ENCODE measurements around the gene MCTS1. TPM values are rescaled to one million over a fixed set of nuclear protein-coding genes. Genes with fewer than 3 reads are reported as not detected.

MCTS1 gene
- total RNA-seq, 1 donor from 2014 or later: 32.6 TPM

DNA sequence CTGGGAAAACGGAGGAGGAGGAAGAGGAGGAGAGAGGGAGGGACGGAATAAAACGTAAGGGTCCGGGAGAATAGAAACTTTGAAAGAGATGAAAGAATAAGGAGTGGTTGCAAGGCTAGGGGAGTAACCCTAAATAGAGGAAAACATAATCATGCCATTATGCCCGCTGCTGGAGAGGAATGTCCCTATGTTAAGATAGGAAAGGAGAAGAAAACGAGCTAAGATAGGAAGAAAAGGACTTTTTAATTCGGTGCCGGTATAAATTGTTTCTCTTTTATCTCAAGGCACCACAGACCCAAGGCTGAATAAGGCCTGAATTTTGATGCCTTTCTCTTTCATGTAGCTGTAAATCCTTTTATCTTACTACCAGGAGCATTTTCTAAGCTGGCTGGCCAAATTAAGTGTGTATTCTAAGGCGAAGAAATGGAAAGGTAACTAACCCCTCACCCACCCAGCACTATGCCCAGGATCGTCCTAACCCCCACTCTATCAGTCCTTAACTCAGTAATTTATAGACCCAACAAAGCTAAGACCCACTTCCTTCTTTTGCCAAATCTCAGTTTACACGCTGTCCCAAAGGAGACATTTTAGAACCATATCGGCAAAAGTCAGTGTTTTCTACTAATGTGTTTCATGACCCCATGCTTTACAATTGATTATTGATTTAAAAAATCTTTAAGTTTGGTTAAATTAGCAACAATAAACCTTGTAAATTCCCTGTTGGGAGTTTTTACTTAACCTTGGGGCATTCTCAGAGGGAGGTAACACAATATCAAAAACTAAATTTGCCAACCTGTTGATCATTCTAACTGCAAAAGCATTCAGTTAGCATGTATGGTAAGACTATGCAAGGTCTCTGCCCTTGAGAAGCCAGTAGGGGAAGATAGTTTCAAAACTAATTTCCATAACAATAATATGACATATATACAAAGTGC, 42.0 kb upstream of the MCTS1 start:
- Mint-ChIP-seq H3K4me3 (ENCODE audit: unreplicated experiment) (peak overlapping the region; percentile 96), H3K4me1 (ENCODE audit: unreplicated experiment) (peaks cover 16% of the 10 kb centered on the region), H3K27ac (ENCODE audit: unreplicated experiment) (peak overlapping the region; percentile 98), H3K27me3 (ENCODE audit: unreplicated experiment) (no peaks in the 10 kb centered on the region), H3K36me3 (ENCODE audit: unreplicated experiment) (peaks cover 3% of the 10 kb centered on the region), H3K9me3 (ENCODE audit: unreplicated experiment) (no peaks in the 10 kb centered on the region)
- DNase-seq (ENCODE audit: extremely low spot score, unreplicated experiment): no peak
- TF ChIP-seq, protein P1, sequence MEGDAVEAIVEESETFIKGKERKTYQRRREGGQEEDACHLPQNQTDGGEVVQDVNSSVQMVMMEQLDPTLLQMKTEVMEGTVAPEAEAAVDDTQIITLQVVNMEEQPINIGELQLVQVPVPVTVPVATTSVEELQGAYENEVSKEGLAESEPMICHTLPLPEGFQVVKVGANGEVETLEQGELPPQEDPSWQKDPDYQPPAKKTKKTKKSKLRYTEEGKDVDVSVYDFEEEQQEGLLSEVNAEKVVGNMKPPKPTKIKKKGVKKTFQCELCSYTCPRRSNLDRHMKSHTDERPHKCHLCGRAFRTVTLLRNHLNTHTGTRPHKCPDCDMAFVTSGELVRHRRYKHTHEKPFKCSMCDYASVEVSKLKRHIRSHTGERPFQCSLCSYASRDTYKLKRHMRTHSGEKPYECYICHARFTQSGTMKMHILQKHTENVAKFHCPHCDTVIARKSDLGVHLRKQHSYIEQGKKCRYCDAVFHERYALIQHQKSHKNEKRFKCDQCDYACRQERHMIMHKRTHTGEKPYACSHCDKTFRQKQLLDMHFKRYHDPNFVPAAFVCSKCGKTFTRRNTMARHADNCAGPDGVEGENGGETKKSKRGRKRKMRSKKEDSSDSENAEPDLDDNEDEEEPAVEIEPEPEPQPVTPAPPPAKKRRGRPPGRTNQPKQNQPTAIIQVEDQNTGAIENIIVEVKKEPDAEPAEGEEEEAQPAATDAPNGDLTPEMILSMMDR (IDR thresholded peaks at IDR 0.05): no peak

GRCh38 chrX:120562569-120562926, 41.4 kb upstream of the MCTS1 start:
- Mint-ChIP-seq H3K9me3 (ENCODE audit: unreplicated experiment) (no peaks in the 10 kb centered on the region), H3K4me1 (ENCODE audit: unreplicated experiment) (peaks cover 12% of the 10 kb centered on the region), H3K36me3 (ENCODE audit: unreplicated experiment) (no peaks in the 10 kb centered on the region), H3K27me3 (ENCODE audit: unreplicated experiment) (no peaks in the 10 kb centered on the region), H3K4me3 (ENCODE audit: unreplicated experiment) (no peak overlapping the region), H3K27ac (ENCODE audit: unreplicated experiment) (peak overlapping the region; percentile 2)
- TF ChIP-seq, protein P1 (IDR thresholded peaks at IDR 0.05): no peak
- no peak for DNase-seq (ENCODE audit: extremely low spot score, unreplicated experiment)

- Mint-ChIP-seq H3K36me3 (ENCODE audit: unreplicated experiment) (no peaks in the 10 kb centered on the region), H3K9me3 (ENCODE audit: unreplicated experiment) (peaks cover 8% of the 10 kb centered on the region), H3K4me3 (ENCODE audit: unreplicated experiment) (no peak overlapping the region), H3K4me1 (ENCODE audit: unreplicated experiment) (peaks cover 9% of the 10 kb centered on the region), H3K27me3 (ENCODE audit: unreplicated experiment) (no peaks in the 10 kb centered on the region), H3K27ac (ENCODE audit: unreplicated experiment) (no peak overlapping the region)
- no peak for DNase-seq (ENCODE audit: extremely low spot score, unreplicated experiment)
- TF ChIP-seq, protein P1 (IDR thresholded peaks at IDR 0.05): no peak
Measured at GRCh38 chrX:120564925-120565324, 39.0 kb upstream of the MCTS1 start.

DNA sequence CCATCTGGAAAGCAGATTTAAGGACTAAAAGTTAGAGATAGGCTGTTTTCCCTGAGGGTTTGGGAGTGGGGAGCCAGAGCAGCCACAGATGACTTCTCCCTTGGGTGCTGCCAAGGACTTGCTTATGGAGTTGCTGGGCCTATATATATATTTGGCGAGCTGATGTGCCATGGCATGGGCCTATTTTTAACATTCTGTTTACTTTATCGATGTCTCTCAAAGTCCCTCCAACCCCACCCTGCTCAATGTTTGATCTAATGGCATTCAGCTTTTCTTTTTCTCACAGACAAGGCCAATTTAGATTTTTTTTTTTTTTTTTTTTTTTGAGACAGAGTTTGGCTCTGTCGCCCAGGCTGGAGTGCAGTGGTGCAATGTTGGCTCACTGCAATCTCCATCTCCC, 37.1 kb upstream of the MCTS1 start:
- Mint-ChIP-seq H3K27ac (ENCODE audit: unreplicated experiment) (no peak overlapping the region), H3K36me3 (ENCODE audit: unreplicated experiment) (no peaks in the 10 kb centered on the region), H3K9me3 (ENCODE audit: unreplicated experiment) (peaks cover 10% of the 10 kb centered on the region), H3K27me3 (ENCODE audit: unreplicated experiment) (no peaks in the 10 kb centered on the region), H3K4me1 (ENCODE audit: unreplicated experiment) (peaks cover 8% of the 10 kb centered on the region), H3K4me3 (ENCODE audit: unreplicated experiment) (no peak overlapping the region)
- no peak for DNase-seq (ENCODE audit: extremely low spot score, unreplicated experiment)
- TF ChIP-seq, protein P1 (IDR thresholded peaks at IDR 0.05): no peak

DNA sequence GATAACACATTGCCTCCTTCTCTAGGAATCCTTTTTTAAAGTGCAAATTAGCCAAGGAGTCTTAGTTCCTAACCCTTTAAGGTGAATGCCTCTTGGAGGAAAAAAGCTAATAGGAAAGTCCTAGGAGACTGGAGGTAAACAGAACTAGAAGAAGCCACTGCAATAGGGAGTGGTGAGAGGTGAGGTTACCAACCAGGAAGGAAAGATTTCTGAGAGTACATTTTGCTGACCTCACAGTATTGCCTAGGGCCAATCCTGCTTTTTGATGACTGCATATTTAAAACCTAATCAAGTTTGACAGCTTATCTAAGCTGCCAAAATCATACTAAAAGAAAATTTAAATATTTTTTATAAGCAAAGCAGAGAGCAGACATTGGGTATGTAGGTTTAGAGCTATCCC, 35.9 kb upstream of the MCTS1 start:
- TF ChIP-seq, protein P1 (IDR thresholded peaks at IDR 0.05): no peak
- Mint-ChIP-seq H3K9me3 (ENCODE audit: unreplicated experiment) (peaks cover 12% of the 10 kb centered on the region), H3K4me3 (ENCODE audit: unreplicated experiment) (no peak overlapping the region), H3K27ac (ENCODE audit: unreplicated experiment) (no peak overlapping the region), H3K27me3 (ENCODE audit: unreplicated experiment) (no peaks in the 10 kb centered on the region), H3K4me1 (ENCODE audit: unreplicated experiment) (no peaks in the 10 kb centered on the region), H3K36me3 (ENCODE audit: unreplicated experiment) (no peaks in the 10 kb centered on the region)
- no peak for DNase-seq (ENCODE audit: extremely low spot score, unreplicated experiment)
